ENCODE data around the gene FOXJ1.

FOXJ1 gene

GRCh38 chr17:76151896-76152454, 10.9 kb upstream of the FOXJ1 start:
- H3K27me3 ChIP-seq (ENCODE audit: control insufficient read depth, insufficient read depth, low read length), result no peaks in the 10 kb centered on the region
- H3K36me3 ChIP-seq (ENCODE audit: control insufficient read depth, insufficient read depth, low read length), result no peaks in the 10 kb centered on the region
- WGBS (ENCODE audit: insufficient coverage, insufficient read length), result no CpG with 5 or more reads among the region's 8 CpGs
- H3K27ac ChIP-seq (ENCODE audit: low read length), result no peak overlapping the region
- no peak for DNase-seq (ENCODE audit: low read depth, low spot score)
- no peak overlapping the region for H3K4me3 ChIP-seq (ENCODE audit: low read length)
- H3K4me1 ChIP-seq (ENCODE audit: control insufficient read depth, insufficient read depth, low read length), result no peaks in the 10 kb centered on the region
- H3K9me3 ChIP-seq (ENCODE audit: control insufficient read depth, insufficient read depth, low read length), result no peaks in the 10 kb centered on the region

- DNase-seq (ENCODE audit: low read depth, low spot score), result no peak
- Histone ChIP-seq H3K4me3 (ENCODE audit: low read length) (no peak overlapping the region), H3K36me3 (ENCODE audit: control insufficient read depth, insufficient read depth, low read length) (no peaks in the 10 kb centered on the region), H3K9me3 (ENCODE audit: control insufficient read depth, insufficient read depth, low read length) (no peaks in the 10 kb centered on the region), H3K4me1 (ENCODE audit: control insufficient read depth, insufficient read depth, low read length) (no peaks in the 10 kb centered on the region; the same call in 1 of the 2 replicates), H3K27me3 (ENCODE audit: control insufficient read depth, insufficient read depth, low read length) (no peaks in the 10 kb centered on the region), H3K27ac (ENCODE audit: low read length) (no peak overlapping the region)
- WGBS (ENCODE audit: insufficient coverage, insufficient read length), result no CpG with 5 or more reads among the region's 23 CpGs
These were observed 9.9 kb upstream of the FOXJ1 start for GRCh38 chr17:76150712-76151622.

- Histone ChIP-seq H3K4me3 (ENCODE audit: low read length) (no peak overlapping the region), H3K36me3 (ENCODE audit: control insufficient read depth, insufficient read depth, low read length) (no peaks in the 10 kb centered on the region), H3K4me1 (ENCODE audit: control insufficient read depth, insufficient read depth, low read length) (peaks cover 3% of the 10 kb centered on the region; the same call in 1 of the 2 replicates), H3K9me3 (ENCODE audit: control insufficient read depth, insufficient read depth, low read length) (no peaks in the 10 kb centered on the region), H3K27ac (ENCODE audit: low read length) (no peak overlapping the region), H3K27me3 (ENCODE audit: control insufficient read depth, insufficient read depth, low read length) (no peaks in the 10 kb centered on the region)
- WGBS (ENCODE audit: insufficient coverage, insufficient read length), result no CpG with 5 or more reads among the region's 10 CpGs
- DNase-seq (ENCODE audit: low read depth, low spot score), result no peak
These were observed 8.2 kb upstream of the FOXJ1 start for GRCh38 chr17:76149214-76149613.

- Histone ChIP-seq H3K4me3 (ENCODE audit: low read length) (no peak overlapping the region), H3K9me3 (ENCODE audit: control insufficient read depth, insufficient read depth, low read length) (no peaks in the 10 kb centered on the region), H3K27me3 (ENCODE audit: control insufficient read depth, insufficient read depth, low read length) (no peaks in the 10 kb centered on the region), H3K4me1 (ENCODE audit: control insufficient read depth, insufficient read depth, low read length) (peaks cover 6% of the 10 kb centered on the region), H3K27ac (ENCODE audit: low read length) (no peak overlapping the region), H3K36me3 (ENCODE audit: control insufficient read depth, insufficient read depth, low read length) (no peaks in the 10 kb centered on the region)
- whole genome bisulfite sequencing (ENCODE audit: insufficient coverage, insufficient read length), result no CpG with 5 or more reads among the region's 1 CpG
- DNase-seq (ENCODE audit: low read depth, low spot score), result no peak
These were observed 6.9 kb upstream of the FOXJ1 start for GRCh38 chr17:76148015-76148326.

- Histone ChIP-seq H3K27ac (ENCODE audit: low read length) (no peak overlapping the region), H3K36me3 (ENCODE audit: control insufficient read depth, insufficient read depth, low read length) (no peaks in the 10 kb centered on the region), H3K4me1 (ENCODE audit: control insufficient read depth, insufficient read depth, low read length) (peaks cover 10% of the 10 kb centered on the region), H3K9me3 (ENCODE audit: control insufficient read depth, insufficient read depth, low read length) (no peaks in the 10 kb centered on the region), H3K4me3 (ENCODE audit: low read length) (no peak overlapping the region), H3K27me3 (ENCODE audit: control insufficient read depth, insufficient read depth, low read length) (no peaks in the 10 kb centered on the region; the same call in 1 of the 2 replicates)
- no CpG with 5 or more reads among the region's 13 CpGs for WGBS (ENCODE audit: insufficient coverage, insufficient read length)
- DNase-seq (ENCODE audit: low read depth, low spot score), result no peak
These were observed 6.4 kb upstream of the FOXJ1 start for GRCh38 chr17:76147211-76148014.

GRCh38 chr17:76146053-76146851, 5.2 kb upstream of the FOXJ1 start:
- WGBS (ENCODE audit: insufficient coverage, insufficient read length), result no CpG with 5 or more reads among the region's 22 CpGs
- no peaks in the 10 kb centered on the region for H3K36me3 ChIP-seq (ENCODE audit: control insufficient read depth, insufficient read depth, low read length)
- H3K4me1 ChIP-seq (ENCODE audit: control insufficient read depth, insufficient read depth, low read length), result peaks cover 11% of the 10 kb centered on the region

GRCh38 chr17:76145231-76146052, 4.4 kb upstream of the FOXJ1 start:
- H3K27ac ChIP-seq (ENCODE audit: low read length), result no peak overlapping the region
- no CpG with 5 or more reads among the region's 25 CpGs for WGBS (ENCODE audit: insufficient coverage, insufficient read length)
- H3K4me3 ChIP-seq (ENCODE audit: low read length), result no peak overlapping the region
- no peak for DNase-seq (ENCODE audit: low read depth, low spot score)
- peaks cover 7% of the 10 kb centered on the region; the same call in 1 of the 2 replicates for H3K27me3 ChIP-seq (ENCODE audit: control insufficient read depth, insufficient read depth, low read length)
- H3K9me3 ChIP-seq (ENCODE audit: control insufficient read depth, insufficient read depth, low read length), result no peaks in the 10 kb centered on the region
- H3K36me3 ChIP-seq (ENCODE audit: control insufficient read depth, insufficient read depth, low read length), result no peaks in the 10 kb centered on the region
- H3K4me1 ChIP-seq (ENCODE audit: control insufficient read depth, insufficient read depth, low read length), result peaks cover 11% of the 10 kb centered on the region

More at GRCh38 chr17:76146053-76146851, 5.2 kb upstream of the FOXJ1 start:
- no peak overlapping the region for H3K27ac ChIP-seq (ENCODE audit: low read length)
- no peaks in the 10 kb centered on the region for H3K9me3 ChIP-seq (ENCODE audit: control insufficient read depth, insufficient read depth, low read length)
- peaks cover 5% of the 10 kb centered on the region; the same call in 1 of the 2 replicates for H3K27me3 ChIP-seq (ENCODE audit: control insufficient read depth, insufficient read depth, low read length)
- DNase-seq (ENCODE audit: low read depth, low spot score), result no peak
- H3K4me3 ChIP-seq (ENCODE audit: low read length), result no peak overlapping the region

- Histone ChIP-seq H3K27ac (ENCODE audit: low read length) (no peak overlapping the region), H3K9me3 (ENCODE audit: control insufficient read depth, insufficient read depth, low read length) (no peaks in the 10 kb centered on the region), H3K36me3 (ENCODE audit: control insufficient read depth, insufficient read depth, low read length) (no peaks in the 10 kb centered on the region), H3K4me1 (ENCODE audit: control insufficient read depth, insufficient read depth, low read length) (peaks cover 24% of the 10 kb centered on the region), H3K4me3 (ENCODE audit: low read length) (no peak overlapping the region), H3K27me3 (ENCODE audit: control insufficient read depth, insufficient read depth, low read length) (peaks cover 29% of the 10 kb centered on the region)
- no peak for DNase-seq (ENCODE audit: low read depth, low spot score)
- no CpG with 5 or more reads among the region's 6 CpGs for WGBS (ENCODE audit: insufficient coverage, insufficient read length)
These were observed 1.6 kb upstream of the FOXJ1 start for GRCh38 chr17:76142585-76143041.

GRCh38 chr17:76142039-76142584, 1.1 kb upstream of the FOXJ1 start:
- no peaks in the 10 kb centered on the region for H3K36me3 ChIP-seq (ENCODE audit: control insufficient read depth, insufficient read depth, low read length)
- no peaks in the 10 kb centered on the region for H3K9me3 ChIP-seq (ENCODE audit: control insufficient read depth, insufficient read depth, low read length)
- no CpG with 5 or more reads among the region's 10 CpGs for WGBS (ENCODE audit: insufficient coverage, insufficient read length)
- H3K27ac ChIP-seq (ENCODE audit: low read length), result no peak overlapping the region
- no peak overlapping the region for H3K4me3 ChIP-seq (ENCODE audit: low read length)
- peaks cover 24% of the 10 kb centered on the region for H3K4me1 ChIP-seq (ENCODE audit: control insufficient read depth, insufficient read depth, low read length)
- peaks cover 32% of the 10 kb centered on the region for H3K27me3 ChIP-seq (ENCODE audit: control insufficient read depth, insufficient read depth, low read length)
- DNase-seq (ENCODE audit: low read depth, low spot score), result no peak

Data from iPS DF 6.9 (cell line).